SW 1271 (cell line): ENCODE measurements around the gene FSTL4.

Source experiments
- DNase-seq, 2 experiments: peaks; one replicate each; lab custom pipeline; 2025; lab: John Stamatoyannopoulos, UW

Gene FSTL4

DNA sequence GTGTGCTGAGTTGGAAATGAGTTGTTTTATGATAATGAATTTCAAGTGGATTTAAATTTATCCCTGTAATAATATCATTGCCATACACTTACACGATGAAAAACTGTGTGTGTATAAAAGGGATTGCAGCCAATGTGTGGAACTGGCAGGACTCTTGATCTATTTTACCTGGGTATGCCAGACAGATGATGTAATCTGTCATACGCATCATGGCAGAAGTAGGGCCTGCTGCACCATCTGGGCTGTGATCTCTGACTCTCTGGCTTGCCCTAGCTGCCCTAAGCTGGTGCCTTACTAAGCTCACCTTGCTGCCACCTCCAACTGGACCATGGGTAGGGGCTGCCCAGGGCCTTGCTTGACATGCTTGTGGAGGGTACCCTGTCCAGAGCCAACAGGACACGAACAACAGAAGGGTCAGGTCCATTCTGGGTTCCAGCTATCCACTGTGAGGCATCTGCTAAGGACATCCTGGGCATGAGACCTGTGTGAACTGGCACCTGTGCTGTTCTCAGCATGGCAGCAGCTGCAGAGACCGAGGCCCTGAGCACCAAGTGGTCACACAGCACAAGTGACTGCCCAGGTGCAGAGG lies 184.2 kb downstream of the FSTL4 start:
- no peak for DNase-seq

GRCh38 chr5:133427121-133427777 lies 185.1 kb downstream of the FSTL4 start:
- DNase-seq = no peak

- no peak for DNase-seq
These were observed 186.1 kb downstream of the FSTL4 start for GRCh38 chr5:133426264-133426663.

- no peak for DNase-seq
These were observed 186.6 kb downstream of the FSTL4 start for GRCh38 chr5:133425764-133426163.

- DNase-seq = no peak
These were observed 187.1 kb downstream of the FSTL4 start for GRCh38 chr5:133425222-133425621.

DNA sequence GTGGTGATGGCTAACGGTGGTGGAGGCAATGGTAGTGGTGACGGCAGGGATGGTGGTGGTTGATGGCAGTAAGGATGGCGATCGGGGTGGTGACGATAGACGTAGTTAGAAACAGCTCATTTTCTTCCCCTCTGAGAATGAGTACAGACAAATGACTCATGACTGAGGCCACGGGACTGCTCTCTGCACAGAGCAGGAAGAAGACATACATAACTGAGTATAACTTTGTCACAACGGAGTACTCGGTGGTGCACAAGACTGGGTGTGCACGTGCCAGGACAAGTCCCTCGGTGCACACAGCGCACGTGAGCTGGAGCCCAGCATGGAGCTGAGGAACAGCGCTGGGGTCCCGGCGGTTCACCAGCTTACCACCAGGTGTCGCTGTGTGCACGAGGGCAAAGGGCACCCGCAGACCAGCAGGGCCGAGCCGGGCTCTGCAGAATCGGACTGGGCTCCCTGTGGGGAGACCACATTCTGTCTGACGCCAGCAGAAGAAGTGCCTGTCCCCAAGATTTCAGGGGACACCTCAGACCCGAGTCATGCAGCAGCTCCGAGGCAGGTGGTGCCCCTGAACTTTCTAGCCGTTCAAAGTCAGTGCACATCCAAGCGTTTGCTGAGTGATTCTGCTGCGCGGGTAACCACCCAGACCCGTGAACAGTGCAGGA lies 188.6 kb downstream of the FSTL4 start:
- peak in 1 of 2 experiments; percentile 38 for DNase-seq

DNA sequence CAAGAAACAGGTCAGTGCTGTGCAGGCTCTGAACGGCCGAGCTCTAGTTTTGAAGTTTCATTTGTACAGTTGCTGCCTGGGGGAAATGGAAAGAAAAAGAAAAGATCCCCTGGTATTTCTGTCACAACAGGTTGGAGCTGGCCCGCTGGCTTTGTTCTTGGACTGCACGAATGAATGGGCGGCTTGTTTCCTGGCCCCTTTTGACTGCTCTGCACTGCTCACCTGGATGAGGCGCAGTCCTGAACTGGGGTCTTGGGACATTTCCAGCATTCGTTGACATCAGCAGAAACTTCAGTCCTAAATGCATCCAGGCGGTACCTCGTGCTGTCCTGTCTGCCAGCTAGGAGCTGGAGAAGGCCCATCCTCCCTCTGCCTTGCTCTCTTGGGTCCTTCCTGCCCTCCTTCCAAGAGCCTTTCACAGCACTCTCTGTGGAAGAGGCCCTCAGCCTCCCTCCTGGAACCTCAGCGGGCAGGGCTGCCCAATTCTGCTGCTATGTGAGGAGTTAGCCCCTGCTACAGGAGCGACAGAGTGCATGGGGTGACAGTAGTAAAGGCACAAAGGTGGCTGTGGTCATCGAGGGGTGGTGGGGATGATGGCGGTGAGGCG lies 189.2 kb downstream of the FSTL4 start:
- no peak for DNase-seq

DNA sequence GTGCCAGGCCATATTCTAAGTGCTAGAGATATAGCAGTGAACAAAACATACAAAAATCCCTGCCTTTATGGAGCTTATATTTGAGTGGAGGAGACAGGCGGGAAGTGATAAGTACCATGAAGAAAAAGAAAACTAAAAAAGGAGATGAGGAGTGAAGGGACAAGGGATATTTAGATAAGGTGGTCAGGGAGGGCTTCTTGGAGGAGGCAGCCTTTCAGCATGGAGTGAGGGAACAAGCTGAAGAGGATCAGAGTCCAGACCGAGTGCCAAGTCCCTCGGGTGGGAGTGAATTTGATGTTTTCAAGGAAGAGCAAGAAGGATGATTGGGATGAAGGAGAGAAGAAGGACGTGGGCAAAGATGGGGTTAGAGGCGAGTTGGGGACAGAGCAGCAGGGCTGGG lies 190.5 kb downstream of the FSTL4 start:
- DNase-seq = no peak

GRCh38 chr5:133421394-133421793 lies 190.9 kb downstream of the FSTL4 start:
- peak in 1 of 2 experiments; percentile 7 for DNase-seq

- DNase-seq = no peak
These were observed 191.7 kb downstream of the FSTL4 start for GRCh38 chr5:133420440-133421301.

DNA sequence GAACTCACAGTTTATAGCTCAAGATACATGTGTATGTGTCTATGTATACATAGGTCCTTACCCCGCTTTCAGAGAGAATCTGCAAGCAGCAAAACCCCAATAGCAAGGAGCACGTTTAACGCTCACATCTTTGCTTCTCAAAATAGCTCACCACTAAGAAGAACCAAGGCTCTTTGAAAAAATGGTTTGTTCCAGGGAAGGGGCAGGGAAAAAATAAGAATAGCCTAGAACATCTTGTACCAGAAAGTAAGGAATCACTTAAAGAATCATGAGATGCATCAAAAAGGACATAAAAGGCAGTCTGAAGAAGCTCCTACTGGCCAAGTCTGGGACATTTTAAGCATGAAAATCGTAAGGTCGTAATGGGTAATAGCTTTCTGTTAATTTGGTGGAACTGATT lies 196.4 kb downstream of the FSTL4 start:
- DNase-seq = no peak

GRCh38 chr5:133415506-133415905 lies 196.8 kb downstream of the FSTL4 start:
- no peak for DNase-seq

DNA sequence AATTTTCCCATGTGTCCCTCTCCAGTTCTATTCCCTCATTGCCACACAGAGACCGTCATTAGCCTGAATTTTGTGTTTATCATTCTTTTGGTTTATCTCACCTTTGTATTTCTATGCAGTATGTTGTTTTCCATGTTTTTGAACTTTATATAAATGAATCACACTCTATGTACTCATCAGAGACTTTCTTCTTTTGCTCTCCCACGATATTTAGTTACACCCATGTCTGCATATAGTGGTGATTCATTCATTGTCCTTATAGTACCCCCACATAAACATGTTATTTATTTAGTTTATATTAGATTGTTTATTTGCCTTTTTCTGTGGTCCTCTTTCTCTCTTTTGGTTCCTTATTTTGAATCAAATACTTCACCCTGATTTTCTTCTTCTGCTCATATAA lies 199.7 kb downstream of the FSTL4 start:
- no peak for DNase-seq

GRCh38 chr5:133410335-133410828 lies 202.0 kb downstream of the FSTL4 start:
- no peak for DNase-seq

GRCh38 chr5:133409210-133409674 lies 203.1 kb downstream of the FSTL4 start:
- DNase-seq = no peak

DNA sequence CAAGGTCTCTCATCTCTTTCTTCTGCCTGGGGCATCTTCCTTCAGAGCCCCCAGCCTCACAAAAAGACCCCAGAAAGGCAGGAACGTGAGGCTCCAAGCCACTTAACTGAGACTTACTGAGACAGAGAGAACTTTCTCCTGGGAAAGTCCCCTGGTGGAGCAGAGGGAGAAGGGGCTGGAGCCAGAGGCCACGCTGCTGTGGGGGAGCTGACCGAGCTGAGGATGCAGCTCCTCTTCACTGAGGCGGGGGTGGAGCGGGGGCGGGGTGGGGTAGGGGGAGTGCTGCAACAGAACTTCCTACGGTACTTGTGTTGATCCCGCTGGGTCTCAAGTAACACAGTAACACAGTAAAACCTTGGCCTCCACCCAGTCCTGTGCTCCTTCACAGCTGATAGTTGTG lies 204.0 kb downstream of the FSTL4 start:
- DNase-seq = no peak

- DNase-seq = no peak
These were observed 205.2 kb downstream of the FSTL4 start for GRCh38 chr5:133406977-133407632.

- no peak for DNase-seq
These were observed 205.9 kb downstream of the FSTL4 start for GRCh38 chr5:133406208-133406976.

DNA sequence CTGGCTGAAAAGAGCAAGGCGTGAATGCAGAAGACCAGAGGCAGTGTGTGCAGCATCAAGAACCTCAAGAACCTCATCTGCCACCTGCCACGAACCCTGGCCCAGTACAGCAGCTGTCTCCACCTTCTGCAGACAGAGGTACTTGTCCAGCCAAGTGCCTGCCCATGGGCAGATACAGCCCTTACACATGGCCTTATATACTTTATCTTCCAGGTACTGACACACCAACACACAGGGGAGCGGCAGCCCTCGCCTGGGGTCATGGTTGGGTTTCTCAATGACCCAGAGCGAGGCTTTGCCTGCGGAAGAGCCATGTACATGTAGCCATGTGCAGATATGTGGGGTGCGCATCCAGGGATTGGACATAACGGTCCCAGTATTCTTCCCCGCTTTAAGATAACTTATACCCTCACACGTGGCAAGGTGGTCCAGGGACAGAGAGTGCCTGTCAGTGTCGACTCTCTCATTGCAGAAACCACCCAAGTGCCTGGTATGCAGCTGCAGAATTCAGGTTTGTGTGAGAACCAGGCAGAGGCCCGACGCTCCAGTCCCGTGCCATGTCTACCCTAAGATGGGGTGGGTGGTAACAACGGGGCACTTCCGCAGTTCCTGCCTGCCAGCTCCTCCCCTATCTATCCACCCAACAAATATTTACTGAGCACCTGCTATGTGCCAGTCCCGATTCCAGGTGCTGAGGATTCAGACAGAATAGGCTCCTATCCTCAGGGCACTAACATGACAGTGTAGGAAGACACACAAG lies 206.9 kb downstream of the FSTL4 start:
- no peak for DNase-seq

GRCh38 chr5:133404724-133405123 lies 207.6 kb downstream of the FSTL4 start:
- no peak for DNase-seq
